HEK293 (cell line): ENCODE results near the gene KCTD7.
"Not testable (repeated sequence)": the region's sequence is repeated elsewhere in the genome, so short reads cannot be mapped to it uniquely, and the experiment has no call there.

Source experiments
- CTCF ChIA-PET: fragments of 350-600 bp; formaldehyde crosslinking; extraction: SDS; loops from one replicate; lab custom pipeline; 2021; ENCODE audit warnings: antibody characterized with exemption; lab: Yijun Ruan, JAX
- POLR2A ChIA-PET: fragments of 300-600 bp; formaldehyde crosslinking; extraction: SDS; loops from one replicate; lab custom pipeline; 2020; ENCODE audit warnings: antibody characterized with exemption, inconsistent platforms; lab: Yijun Ruan, JAX
- H3K27ac ChIP-seq: fragments of 200-500 bp; sonication (Bioruptor generic); 2 replicates; pipeline ENCODE4 v1.5.1; 2014; ENCODE audit warnings: low read depth, low read length, control low read depth, inconsistent platforms; ENCODE audit errors: extremely low read depth
- H3K36me3 ChIP-seq, 2 experiments: fragments of 200-500 bp in 1 of 2; sonication (Bioruptor generic) in 1 of 2; 1 replicate in 1 of 2; 2 replicates in 1 of 2; pipeline ENCODE4 v1.5.1; 2014 to 2017; ENCODE audit warnings: inconsistent platforms in 2 of 2, low read length in 2 of 2; ENCODE audit not compliant: control insufficient read depth in 2 of 2, insufficient read depth in 1 of 2
- H3K4me1 ChIP-seq: fragments of 200-500 bp; sonication (Bioruptor generic); 2 replicates; pipeline ENCODE4 v1.5.1; 2014; ENCODE audit warnings: mild to moderate bottlenecking, low read length, inconsistent platforms; ENCODE audit not compliant: control insufficient read depth, insufficient read depth
- H3K4me3 ChIP-seq: 2 replicates; pipeline ENCODE4 v1.5.1; 2011; ENCODE audit warnings: low read depth, mild to moderate bottlenecking, control low read depth, low read length, moderate library complexity
- H3K9me3 ChIP-seq: fragments of 200-500 bp; sonication (Bioruptor generic); 2 replicates; pipeline ENCODE4 v1.5.1; 2014; ENCODE audit warnings: low read depth, low read length, inconsistent platforms; ENCODE audit not compliant: control insufficient read depth, insufficient read depth
- PRDM10 ChIP-seq: fragments of 450-650 bp; formaldehyde crosslinking; IDR thresholded peaks from 2 replicates; pipeline ENCODE4 v1.5.1; 2016; ENCODE audit warnings: missing biosample characterization, missing genetic modification characterization
- TCF7L2 ChIP-seq: IDR thresholded peaks from 2 replicates; pipeline ENCODE4 v1.6.1; 2011; ENCODE audit warnings: low read depth, mild to moderate bottlenecking, inconsistent platforms, low read length, moderate library complexity, borderline replicate concordance
- ZBTB17 ChIP-seq: fragments of 450-650 bp; formaldehyde crosslinking; IDR thresholded peaks from 2 replicates; pipeline ENCODE4 v1.5.1; 2016; ENCODE audit warnings: missing biosample characterization, missing genetic modification characterization
- ZBTB6 ChIP-seq: fragments of 450-650 bp; formaldehyde crosslinking; IDR thresholded peaks from 2 replicates; pipeline ENCODE4 v1.5.1; 2017; ENCODE audit warnings: missing biosample characterization, missing genetic modification characterization
- ZFHX2 ChIP-seq: fragments of 450-650 bp; formaldehyde crosslinking; conservative IDR thresholded peaks from 2 replicates; pipeline ENCODE4 v1.5.1; 2016; ENCODE audit warnings: missing biosample characterization, missing genetic modification characterization
- ZNF169 ChIP-seq: fragments of 450-650 bp; formaldehyde crosslinking; IDR thresholded peaks from 2 replicates; pipeline ENCODE4 v1.5.1; 2016; ENCODE audit warnings: missing biosample characterization, missing genetic modification characterization
- ZNF26 ChIP-seq: fragments of 450-650 bp; formaldehyde crosslinking; IDR thresholded peaks from 2 replicates; pipeline ENCODE4 v1.5.1; 2016; ENCODE audit warnings: missing biosample characterization, missing genetic modification characterization
- ZNF302 ChIP-seq: fragments of 450-650 bp; formaldehyde crosslinking; IDR thresholded peaks from 2 replicates; pipeline ENCODE4 v1.5.1; 2016; ENCODE audit warnings: missing biosample characterization, missing genetic modification characterization, low read depth
- ZNF324 ChIP-seq: fragments of 450-650 bp; formaldehyde crosslinking; IDR thresholded peaks from 2 replicates; pipeline ENCODE4 v1.5.1; 2016; ENCODE audit warnings: missing biosample characterization, missing genetic modification characterization
- ZNF518A ChIP-seq: fragments of 450-650 bp; formaldehyde crosslinking; conservative IDR thresholded peaks from 2 replicates; pipeline ENCODE4 v1.5.1; 2016; ENCODE audit warnings: low read depth, missing biosample characterization, missing genetic modification characterization
- TF ChIP-seq, protein P1 (sequence below): fragments of 450-650 bp; formaldehyde crosslinking; IDR thresholded peaks from 2 replicates; pipeline ENCODE4 v1.5.1; 2016; ENCODE audit warnings: missing biosample characterization, missing genetic modification characterization
- TF ChIP-seq, protein P2 (sequence below): fragments of 450-650 bp; formaldehyde crosslinking; IDR thresholded peaks from 2 replicates; pipeline ENCODE4 v1.5.1; 2017; ENCODE audit warnings: missing biosample characterization, missing genetic modification characterization

Gene KCTD7

DNA sequence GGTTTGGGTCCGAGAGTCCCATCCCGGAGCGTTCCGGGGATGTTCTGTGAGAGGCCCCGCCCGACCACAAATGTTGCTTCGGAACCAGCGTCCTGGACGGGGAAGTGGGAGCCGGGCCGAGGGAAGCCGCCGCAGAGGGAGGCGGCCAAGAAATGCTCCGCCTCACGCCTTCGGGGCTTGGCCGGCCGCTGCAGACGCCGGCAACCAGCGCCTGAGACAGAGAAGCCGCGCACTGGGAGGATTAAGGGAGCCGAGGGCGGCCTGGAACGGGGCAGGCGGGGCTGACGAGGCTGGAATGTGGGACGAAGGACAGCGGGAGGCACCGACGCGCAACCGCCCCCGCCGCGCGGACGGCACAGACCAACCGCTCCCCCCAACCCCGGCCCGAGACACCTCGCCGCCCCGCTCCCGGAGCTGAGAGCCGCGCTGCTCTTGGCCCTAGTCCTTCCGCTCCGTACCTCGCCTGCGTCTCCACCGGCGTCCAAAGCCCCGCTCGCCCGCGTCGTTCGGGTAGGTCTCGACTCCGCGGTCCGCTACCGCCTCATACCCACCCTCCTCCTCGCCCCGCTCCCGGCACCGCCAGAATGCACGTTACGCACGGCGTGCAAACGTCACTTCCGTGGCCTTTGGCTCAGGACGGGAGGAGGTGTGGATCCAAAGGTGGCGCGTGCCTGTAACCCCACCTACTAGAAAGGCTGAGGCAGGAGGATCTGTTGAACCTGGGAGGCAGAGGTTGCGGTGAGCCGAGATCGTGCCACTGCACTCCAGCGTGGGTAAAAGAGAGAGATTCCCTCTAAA lies 36.7 kb upstream of the KCTD7 start (continued):
- TF ChIP-seq ZBTB6 (no peak), ZNF302 (no peak), TCF7L2 (no peak)
- TF ChIP-seq, protein P1, sequence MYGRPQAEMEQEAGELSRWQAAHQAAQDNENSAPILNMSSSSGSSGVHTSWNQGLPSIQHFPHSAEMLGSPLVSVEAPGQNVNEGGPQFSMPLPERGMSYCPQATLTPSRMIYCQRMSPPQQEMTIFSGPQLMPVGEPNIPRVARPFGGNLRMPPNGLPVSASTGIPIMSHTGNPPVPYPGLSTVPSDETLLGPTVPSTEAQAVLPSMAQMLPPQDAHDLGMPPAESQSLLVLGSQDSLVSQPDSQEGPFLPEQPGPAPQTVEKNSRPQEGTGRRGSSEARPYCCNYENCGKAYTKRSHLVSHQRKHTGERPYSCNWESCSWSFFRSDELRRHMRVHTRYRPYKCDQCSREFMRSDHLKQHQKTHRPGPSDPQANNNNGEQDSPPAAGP (tag by site-specific recombination), result peak; percentile 62; the same call in 1 of the 2 replicates

DNA sequence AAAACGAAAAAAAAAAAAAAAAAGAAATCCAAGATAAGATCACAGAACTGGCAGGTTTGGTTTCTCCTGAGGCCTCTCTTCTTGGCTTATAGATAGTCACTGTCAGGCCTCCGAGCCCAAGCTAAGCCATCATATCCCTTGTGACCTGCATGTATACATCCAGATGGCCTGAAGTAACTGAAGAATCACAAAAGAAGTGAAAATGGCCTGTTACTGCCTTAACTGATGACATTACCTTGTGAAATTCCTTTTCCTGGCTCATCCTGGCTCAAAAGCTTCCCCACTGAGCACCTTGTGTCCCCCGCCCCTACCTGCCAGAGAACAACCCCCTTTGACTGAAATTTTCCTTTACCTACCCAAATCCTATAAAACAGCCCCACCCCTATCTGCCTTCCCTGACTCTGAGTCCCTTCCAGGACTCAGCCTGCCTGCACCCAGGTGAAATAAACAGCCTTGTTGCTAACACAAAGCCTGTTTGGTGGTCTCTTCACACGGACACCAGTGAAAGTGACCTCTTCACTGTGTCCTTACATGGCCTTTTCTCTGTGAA lies 36.0 kb upstream of the KCTD7 start:
- H3K4me1 ChIP-seq, CTCF ChIA-PET, H3K9me3 ChIP-seq, H3K36me3 ChIP-seq, H3K4me3 ChIP-seq: not testable (repeated sequence)
- POLR2A ChIA-PET, result interaction anchor here (0.7 kb wide), 1 partner anchor 510 kb away, joined by 5 read pairs; no protein-coding TSS in a partner anchor
- TF ChIP-seq ZBTB17 (tag by site-specific recombination) (peak; percentile 15; the same call in 1 of the 2 replicates), ZNF518A (tag by site-specific recombination) (0 out of 2 replicates have a peak, but pooled peaks have one; percentile 4)
- H3K27ac ChIP-seq, result 0 out of 2 replicates have a peak overlapping the region, but pooled peaks have one; percentile 64

DNA sequence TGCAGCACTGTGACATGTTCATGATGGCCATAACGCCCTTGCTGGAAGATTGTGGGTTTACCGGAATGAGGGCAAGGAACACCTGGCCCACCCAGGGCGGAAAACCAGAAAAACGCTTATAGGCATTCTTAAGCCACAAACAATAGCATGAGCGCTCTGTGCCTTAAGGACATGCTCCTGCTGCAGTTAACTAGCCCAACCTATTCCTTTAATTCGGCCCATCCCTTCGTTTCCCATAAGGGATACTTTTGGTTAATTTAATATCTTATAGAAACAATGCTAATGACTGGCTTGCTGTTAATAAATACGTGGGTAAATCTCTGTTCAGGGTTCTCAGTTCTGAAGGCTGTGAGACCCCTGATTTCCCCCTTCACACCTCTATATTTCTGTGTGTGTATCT lies 34.6 kb upstream of the KCTD7 start:
- POLR2A ChIA-PET, H3K9me3 ChIP-seq: not testable (repeated sequence)

DNA sequence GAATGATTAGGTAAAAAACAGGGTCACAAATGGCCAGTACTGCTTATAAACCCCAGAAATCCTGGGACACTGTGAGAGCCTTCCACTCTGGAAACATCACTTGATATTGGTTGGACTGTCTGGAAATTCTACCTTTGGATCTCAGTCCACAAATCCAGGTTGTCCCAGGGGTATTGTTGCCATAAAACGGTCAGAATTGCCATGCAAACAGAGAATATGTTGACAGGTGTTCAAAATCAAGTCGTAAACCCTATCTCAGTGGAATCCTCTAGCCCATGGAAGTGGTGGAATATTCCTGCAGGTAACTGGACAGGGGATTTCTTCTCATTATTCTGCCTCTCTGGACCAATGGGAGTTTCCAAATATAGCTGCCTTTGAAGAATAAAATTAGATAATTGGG lies 31.2 kb upstream of the KCTD7 start:
- Histone ChIP-seq H3K36me3 (no peaks in the 10 kb centered on the region), H3K27ac (no peak overlapping the region), H3K4me1 (no peaks in the 10 kb centered on the region), H3K4me3 (no peak overlapping the region), H3K9me3 (no peaks in the 10 kb centered on the region)
- CTCF ChIA-PET, result no interaction called here
- POLR2A ChIA-PET, result interaction anchor here (0.6 kb wide), 1 partner anchor 101 kb away, joined by 3 read pairs; no protein-coding TSS in a partner anchor
- TF ChIP-seq ZNF169 (tag by site-specific recombination) (no peak), ZNF26 (tag by site-specific recombination) (no peak), PRDM10 (tag by site-specific recombination) (no peak), ZNF324 (tag by site-specific recombination) (no peak), ZFHX2 (no peak)
- TF ChIP-seq, protein P2, sequence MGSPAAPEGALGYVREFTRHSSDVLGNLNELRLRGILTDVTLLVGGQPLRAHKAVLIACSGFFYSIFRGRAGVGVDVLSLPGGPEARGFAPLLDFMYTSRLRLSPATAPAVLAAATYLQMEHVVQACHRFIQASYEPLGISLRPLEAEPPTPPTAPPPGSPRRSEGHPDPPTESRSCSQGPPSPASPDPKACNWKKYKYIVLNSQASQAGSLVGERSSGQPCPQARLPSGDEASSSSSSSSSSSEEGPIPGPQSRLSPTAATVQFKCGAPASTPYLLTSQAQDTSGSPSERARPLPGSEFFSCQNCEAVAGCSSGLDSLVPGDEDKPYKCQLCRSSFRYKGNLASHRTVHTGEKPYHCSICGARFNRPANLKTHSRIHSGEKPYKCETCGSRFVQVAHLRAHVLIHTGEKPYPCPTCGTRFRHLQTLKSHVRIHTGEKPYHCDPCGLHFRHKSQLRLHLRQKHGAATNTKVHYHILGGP (tag by site-specific recombination), result no peak

More for the DNA sequence above, 34.6 kb upstream of the KCTD7 start:
- H3K27ac ChIP-seq, H3K4me3 ChIP-seq, H3K4me1 ChIP-seq, H3K36me3 ChIP-seq, CTCF ChIA-PET: not testable (repeated sequence)
